ENCODE results near the gene ABLIM1. TPM values are rescaled to one million over a fixed set of nuclear protein-coding genes. Genes with fewer than 3 reads are reported as not detected.

The ABLIM1 gene
- total RNA-seq, 2 experiments from 2014 or later: 91.5 to 97.9 TPM

- H3K4me3 Mint-ChIP-seq: no peak overlapping the region
These were observed 212.7 kb downstream of the ABLIM1 start for GRCh38 chr10:114445332-114445731.

DNA sequence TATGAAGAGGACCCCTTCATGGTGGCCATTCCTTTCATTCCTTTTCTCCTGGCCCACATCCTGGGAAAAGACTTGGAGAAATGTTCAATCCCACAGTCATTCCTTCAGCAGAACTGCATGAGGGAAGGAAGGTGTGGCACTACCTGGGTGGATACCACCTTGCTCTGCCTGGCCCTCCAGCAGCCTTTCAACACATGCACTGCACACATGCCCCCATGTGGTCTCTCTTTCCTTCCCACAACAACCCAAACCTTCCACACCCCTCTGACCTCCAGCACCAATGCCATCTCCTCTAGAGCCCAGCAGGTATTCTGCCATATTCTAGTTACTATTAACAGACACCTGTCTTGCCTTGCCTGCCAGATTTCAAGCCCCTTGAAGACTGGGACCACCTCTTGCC, 213.3 kb downstream of the ABLIM1 start:
- no peaks in the 10 kb centered on the region for H3K4me1 Mint-ChIP-seq
- no peaks in the 10 kb centered on the region for H3K27me3 Mint-ChIP-seq
- peaks cover 30% of the 10 kb centered on the region for H3K36me3 Mint-ChIP-seq (ENCODE audit: low read depth)
- no peak for DNase-seq
- ChIA-PET POLR2A (no interaction called here), CTCF (no interaction called here)
- H3K9me3 Mint-ChIP-seq: no peaks in the 10 kb centered on the region
- no peak overlapping the region for H3K27ac Mint-ChIP-seq
- H3K4me3 Mint-ChIP-seq: no peak overlapping the region

More at GRCh38 chr10:114445332-114445731, 212.7 kb downstream of the ABLIM1 start:
- Mint-ChIP-seq H3K27me3 (no peaks in the 10 kb centered on the region), H3K9me3 (no peaks in the 10 kb centered on the region), H3K27ac (no peak overlapping the region), H3K4me1 (no peaks in the 10 kb centered on the region), H3K36me3 (ENCODE audit: low read depth) (peaks cover 25% of the 10 kb centered on the region)
- ChIA-PET CTCF (no interaction called here), POLR2A (no interaction called here)
- no peak for DNase-seq

GRCh38 chr10:114442091-114442630, 215.9 kb downstream of the ABLIM1 start:
- H3K36me3 Mint-ChIP-seq (ENCODE audit: low read depth): peaks cover 51% of the 10 kb centered on the region
- H3K4me1 Mint-ChIP-seq: no peaks in the 10 kb centered on the region
- DNase-seq: no peak
- ChIA-PET CTCF (no interaction called here), POLR2A (no interaction called here)
- H3K4me3 Mint-ChIP-seq: no peak overlapping the region
- no peaks in the 10 kb centered on the region for H3K27me3 Mint-ChIP-seq
- no peak overlapping the region for H3K27ac Mint-ChIP-seq
- H3K9me3 Mint-ChIP-seq: no peaks in the 10 kb centered on the region

DNA sequence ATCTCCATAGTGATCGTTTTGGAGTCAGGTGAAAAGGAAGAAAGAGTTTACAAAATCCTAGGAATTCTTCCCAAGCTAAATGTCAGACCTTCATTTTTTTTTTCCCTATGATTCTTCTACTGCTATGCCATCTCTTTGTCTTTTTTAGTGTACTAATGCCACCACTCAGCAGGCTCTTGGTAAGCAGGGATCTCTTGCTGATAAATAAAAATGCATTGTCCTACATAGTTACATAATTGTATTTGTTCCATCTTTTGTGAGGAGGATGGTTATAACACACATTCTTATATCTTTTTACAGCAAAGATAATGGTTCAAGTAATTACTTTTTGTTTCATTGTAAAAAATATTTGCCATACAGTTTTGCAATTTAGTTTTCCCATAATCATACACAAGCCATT, 217.0 kb downstream of the ABLIM1 start:
- no peak for DNase-seq
- POLR2A ChIA-PET: no interaction called here
- Mint-ChIP-seq H3K27ac (no peak overlapping the region), H3K36me3 (ENCODE audit: low read depth) (peaks cover 57% of the 10 kb centered on the region), H3K4me1 (no peaks in the 10 kb centered on the region), H3K4me3 (no peak overlapping the region), H3K9me3 (no peaks in the 10 kb centered on the region), H3K27me3 (no peaks in the 10 kb centered on the region)
- CTCF ChIA-PET: interaction anchor here (1.0 kb wide), 1 partner anchor 43 kb away, joined by 3 read pairs; no protein-coding TSS in a partner anchor

- ChIA-PET POLR2A (no interaction called here), CTCF (interaction anchor here (2.5 kb wide), 1 partner anchor 134 kb away, joined by 9 read pairs; no protein-coding TSS in a partner anchor)
- Mint-ChIP-seq H3K27me3 (no peaks in the 10 kb centered on the region), H3K27ac (no peak overlapping the region), H3K36me3 (ENCODE audit: low read depth) (peaks cover 70% of the 10 kb centered on the region), H3K4me3 (no peak overlapping the region), H3K4me1 (no peaks in the 10 kb centered on the region), H3K9me3 (no peaks in the 10 kb centered on the region)
- DNase-seq: no peak
These were observed 220.4 kb downstream of the ABLIM1 start for GRCh38 chr10:114437473-114438292.

GRCh38 chr10:114436941-114437340, 221.1 kb downstream of the ABLIM1 start:
- DNase-seq: no peak
- Mint-ChIP-seq H3K4me1 (peaks cover 1% of the 10 kb centered on the region), H3K4me3 (no peak overlapping the region), H3K36me3 (ENCODE audit: low read depth) (peaks cover 73% of the 10 kb centered on the region), H3K27ac (no peak overlapping the region), H3K9me3 (no peaks in the 10 kb centered on the region), H3K27me3 (no peaks in the 10 kb centered on the region)
- ChIA-PET POLR2A (no interaction called here), CTCF (interaction anchor here (0.7 to 2.5 kb wide), 2 partner anchors 133 to 246 kb away, joined by 3 to 9 read pairs; no protein-coding TSS in a partner anchor)

DNA sequence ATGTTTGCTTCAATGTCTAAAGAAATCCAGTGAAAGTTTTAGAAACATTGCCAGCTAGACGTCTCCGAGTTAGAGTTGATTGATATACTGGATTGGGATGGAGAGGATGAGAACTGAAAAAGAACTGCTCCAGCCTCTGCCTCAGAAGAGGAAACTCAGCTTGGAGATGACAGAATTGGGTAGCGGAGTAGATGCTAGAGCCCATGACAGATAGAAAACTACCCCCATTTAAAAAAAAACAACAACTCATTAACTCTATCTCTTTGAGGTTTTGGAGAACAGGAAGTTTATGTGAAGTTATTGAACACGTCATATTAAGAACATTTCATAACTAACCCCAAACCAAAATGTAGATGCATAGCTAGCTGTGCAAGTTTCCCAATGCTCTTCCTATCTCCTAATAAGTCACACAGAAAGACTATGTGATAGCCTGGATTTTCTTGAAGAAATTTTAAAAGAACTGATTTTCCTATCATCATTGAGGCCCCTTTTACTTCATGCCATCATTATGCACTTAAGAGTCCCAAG, 225.4 kb downstream of the ABLIM1 start:
- H3K27ac Mint-ChIP-seq: no peak overlapping the region
- no peaks in the 10 kb centered on the region for H3K9me3 Mint-ChIP-seq
- peaks cover 43% of the 10 kb centered on the region for H3K36me3 Mint-ChIP-seq (ENCODE audit: low read depth)
- no peaks in the 10 kb centered on the region for H3K27me3 Mint-ChIP-seq
- ChIA-PET CTCF (interaction anchor here (2.4 kb wide), 1 partner anchor 129 kb away, joined by 7 read pairs; no protein-coding TSS in a partner anchor), POLR2A (no interaction called here)
- DNase-seq: no peak
- H3K4me3 Mint-ChIP-seq: no peak overlapping the region
- H3K4me1 Mint-ChIP-seq: peaks cover 1% of the 10 kb centered on the region

DNA sequence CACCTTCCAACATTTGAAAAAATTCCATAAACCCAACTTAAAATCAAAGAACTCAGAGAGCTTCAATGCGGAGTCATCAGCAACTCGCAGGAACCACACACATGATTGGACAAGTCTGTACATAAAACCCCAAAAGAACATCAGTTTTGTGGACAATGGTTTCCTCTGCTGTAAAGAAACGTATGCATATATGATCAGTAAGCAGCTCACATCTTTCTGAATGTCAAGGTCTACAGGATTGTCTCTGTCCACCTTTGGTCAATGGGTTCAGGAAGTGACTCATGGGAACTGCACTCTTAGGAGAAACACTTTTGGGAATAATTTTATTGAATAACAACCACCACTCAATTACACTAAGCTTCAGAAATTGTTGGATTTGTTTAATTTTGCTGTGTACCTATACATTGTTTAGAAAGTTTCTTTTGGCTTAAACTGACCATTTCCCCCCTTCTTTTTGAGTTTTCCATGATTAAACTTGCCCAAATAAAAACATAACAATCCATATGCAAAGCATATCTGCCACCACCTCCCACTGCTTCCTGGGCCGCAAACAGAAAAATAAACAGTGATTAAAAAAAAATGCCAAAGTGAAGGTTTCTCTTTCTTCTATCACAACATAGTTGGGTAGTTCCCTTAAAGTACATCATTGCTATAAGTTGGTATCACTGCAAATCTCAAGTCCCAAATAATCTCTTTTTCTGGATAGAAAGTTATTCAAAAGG, 226.5 kb downstream of the ABLIM1 start:
- Mint-ChIP-seq H3K27ac (no peak overlapping the region), H3K9me3 (no peaks in the 10 kb centered on the region), H3K4me3 (no peak overlapping the region), H3K4me1 (peaks cover 1% of the 10 kb centered on the region), H3K27me3 (no peaks in the 10 kb centered on the region), H3K36me3 (ENCODE audit: low read depth) (peaks cover 39% of the 10 kb centered on the region)
- ChIA-PET CTCF (interaction anchor here (2.4 kb wide), 1 partner anchor 128 kb away, joined by 7 read pairs; no protein-coding TSS in a partner anchor), POLR2A (no interaction called here)
- no peak for DNase-seq

DNA sequence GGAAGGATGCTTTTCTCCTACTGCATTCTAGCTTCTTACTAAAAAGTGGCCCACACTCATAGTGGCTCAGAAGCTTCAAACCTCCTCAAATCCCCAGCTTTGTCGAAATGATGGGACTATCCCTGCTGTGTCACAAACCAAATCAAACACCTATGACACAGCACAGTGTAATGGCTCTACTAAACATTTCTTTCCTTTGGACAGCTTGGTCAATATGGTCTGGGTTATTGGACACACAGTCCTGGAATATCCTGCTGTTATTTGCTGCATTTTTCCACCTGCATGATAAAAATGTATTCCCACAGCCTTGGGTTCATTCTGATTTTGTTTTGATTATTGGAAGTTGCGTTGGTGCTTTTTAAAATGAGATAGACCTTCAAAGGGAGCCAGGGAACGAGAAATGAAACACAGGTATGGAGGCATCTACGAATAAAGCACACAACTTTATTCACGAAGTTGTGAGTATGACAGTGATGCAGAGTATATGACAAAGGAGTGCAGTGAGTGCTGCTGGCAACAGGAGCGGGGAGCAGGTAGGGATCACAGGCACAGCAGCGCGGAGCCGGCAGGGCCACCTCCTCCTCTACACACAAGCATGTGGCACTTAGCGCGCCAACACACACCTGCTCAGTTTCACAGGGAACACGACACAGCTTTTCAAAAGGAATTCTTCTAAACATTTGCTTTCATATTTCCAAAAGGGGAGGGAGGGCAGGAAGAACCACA, 227.2 kb downstream of the ABLIM1 start:
- H3K27ac Mint-ChIP-seq: no peak overlapping the region
- ChIA-PET POLR2A (no interaction called here), CTCF (no interaction called here)
- H3K36me3 Mint-ChIP-seq (ENCODE audit: low read depth): peaks cover 32% of the 10 kb centered on the region
- no peak overlapping the region for H3K4me3 Mint-ChIP-seq
- no peak for DNase-seq
- H3K9me3 Mint-ChIP-seq: no peaks in the 10 kb centered on the region
- H3K4me1 Mint-ChIP-seq: peaks cover 1% of the 10 kb centered on the region
- H3K27me3 Mint-ChIP-seq: no peaks in the 10 kb centered on the region

GRCh38 chr10:114429581-114430335, 228.3 kb downstream of the ABLIM1 start:
- Mint-ChIP-seq H3K27ac (no peak overlapping the region), H3K36me3 (ENCODE audit: low read depth) (peaks cover 24% of the 10 kb centered on the region), H3K27me3 (no peaks in the 10 kb centered on the region), H3K9me3 (no peaks in the 10 kb centered on the region), H3K4me3 (no peak overlapping the region), H3K4me1 (peaks cover 1% of the 10 kb centered on the region)
- no peak for DNase-seq
- ChIA-PET CTCF (no interaction called here), POLR2A (no interaction called here)

DNA sequence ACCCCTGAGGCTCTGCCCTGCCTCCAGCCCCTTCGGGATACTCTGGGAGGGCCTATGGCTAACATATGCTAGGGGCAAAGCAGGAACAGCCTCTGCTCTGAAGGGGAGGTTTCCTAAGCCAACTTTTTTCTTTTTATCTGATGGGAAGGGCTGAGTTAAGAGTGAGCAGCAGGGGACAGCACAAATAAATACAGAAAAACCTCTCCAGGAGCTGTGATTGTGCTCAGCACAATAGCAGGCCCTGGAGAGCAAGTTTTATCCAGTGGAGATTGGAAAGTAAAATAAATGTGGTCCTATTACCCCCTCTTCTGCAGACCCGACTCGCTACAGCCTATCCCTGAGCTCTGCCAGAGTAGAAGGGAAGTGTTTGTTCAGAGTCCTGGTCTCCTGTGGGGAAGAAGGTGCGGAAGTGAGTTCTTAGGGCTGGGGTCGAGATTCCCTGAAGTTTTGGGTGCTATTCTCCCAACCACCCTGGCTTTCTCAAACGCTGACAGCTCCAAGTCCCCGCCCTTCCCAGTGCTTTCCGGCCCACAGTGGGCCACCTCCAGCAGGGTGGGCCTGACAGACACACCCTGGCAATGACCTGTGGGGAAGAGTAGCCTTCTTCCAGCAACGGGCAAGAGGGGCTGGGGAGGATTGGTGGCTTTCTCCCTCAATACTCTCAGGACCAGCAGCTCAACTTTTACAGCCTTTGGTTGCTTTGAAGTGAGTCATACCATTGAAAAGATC, 230.8 kb downstream of the ABLIM1 start:
- Mint-ChIP-seq H3K4me1 (no peaks in the 10 kb centered on the region), H3K27me3 (peaks cover 3% of the 10 kb centered on the region), H3K27ac (no peak overlapping the region), H3K9me3 (no peaks in the 10 kb centered on the region), H3K36me3 (ENCODE audit: low read depth) (peaks cover 12% of the 10 kb centered on the region), H3K4me3 (no peak overlapping the region)
- ChIA-PET POLR2A (no interaction called here), CTCF (interaction anchor here (1.9 kb wide), 1 partner anchor 123 kb away, joined by 6 read pairs; no protein-coding TSS in a partner anchor)
- no peak for DNase-seq

- Mint-ChIP-seq H3K27me3 (peaks cover 10% of the 10 kb centered on the region), H3K4me1 (no peaks in the 10 kb centered on the region), H3K27ac (no peak overlapping the region), H3K36me3 (ENCODE audit: low read depth) (peaks cover 6% of the 10 kb centered on the region), H3K4me3 (no peak overlapping the region), H3K9me3 (no peaks in the 10 kb centered on the region)
- ChIA-PET CTCF (interaction anchor here (1.9 kb wide), 1 partner anchor 122 kb away, joined by 6 read pairs; no protein-coding TSS in a partner anchor), POLR2A (no interaction called here)
- DNase-seq: no peak
These were observed 231.6 kb downstream of the ABLIM1 start for GRCh38 chr10:114426476-114426875.
